PFSK-1 (cell line): ENCODE data around the gene ATP5MK.

ENCODE experiments used
- FOXP2 ChIP-seq: optimal IDR thresholded peaks from 2 replicates; pipeline ENCODE3; 2011; ENCODE audit warnings: borderline replicate concordance, control low read depth, inconsistent platforms; ENCODE audit not compliant: insufficient read depth; ENCODE audit errors: extremely low read length, extremely low read depth
- POLR2AphosphoS5 ChIP-seq: IDR thresholded peaks from 2 replicates; pipeline ENCODE4 v1.6.1; 2012; ENCODE audit warnings: low read depth, mild to moderate bottlenecking, control low read depth, low read length, moderate library complexity
- SIN3A ChIP-seq: IDR thresholded peaks from 2 replicates; pipeline ENCODE4 v1.6.1; 2012; ENCODE audit warnings: mild to moderate bottlenecking, low read length, moderate library complexity, borderline replicate concordance; ENCODE audit not compliant: insufficient read depth
- TAF1 ChIP-seq: IDR thresholded peaks from 2 replicates; pipeline ENCODE4 v1.6.1; 2012; ENCODE audit warnings: low read length, control low read depth, borderline replicate concordance; ENCODE audit not compliant: insufficient read depth
- TF ChIP-seq, protein P1 (sequence below), 2 experiments: IDR thresholded peaks; 2 replicates each; pipeline versions ENCODE4 v1.6.1 to v1.8.0; 2011 to 2012; ENCODE audit warnings: low read depth in 2 of 2, low read length in 2 of 2, control low read depth in 1 of 2, inconsistent platforms in 1 of 2, mild to moderate bottlenecking in 1 of 2, moderate library complexity in 1 of 2; ENCODE audit not compliant: insufficient read depth in 1 of 2

The ATP5MK gene

DNA sequence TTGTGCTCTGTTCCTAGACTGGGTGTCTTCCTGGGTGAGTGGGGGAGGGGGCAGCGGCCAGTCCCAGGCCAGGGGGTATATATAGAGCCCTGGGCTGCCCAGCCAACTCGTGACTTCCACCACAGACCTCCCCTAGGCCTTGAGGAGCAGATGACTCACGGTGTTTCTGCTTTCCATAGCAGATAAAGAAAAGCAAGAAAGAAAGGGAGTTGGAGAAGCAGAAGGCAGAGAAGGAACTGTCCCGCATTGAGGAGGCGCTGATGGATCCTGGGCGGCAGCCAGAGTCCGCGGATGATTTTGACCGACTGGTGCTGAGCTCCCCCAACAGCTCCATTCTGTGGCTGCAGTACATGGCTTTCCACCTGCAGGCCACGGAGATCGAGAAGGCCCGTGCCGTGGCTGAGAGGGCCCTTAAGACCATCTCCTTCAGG is 45.8 kb upstream of the ATP5MK start:
- no peak for TF ChIP-seq SIN3A
- no peak for TF ChIP-seq POLR2AphosphoS5
- no peak for TF ChIP-seq FOXP2
- TF ChIP-seq, protein P1, sequence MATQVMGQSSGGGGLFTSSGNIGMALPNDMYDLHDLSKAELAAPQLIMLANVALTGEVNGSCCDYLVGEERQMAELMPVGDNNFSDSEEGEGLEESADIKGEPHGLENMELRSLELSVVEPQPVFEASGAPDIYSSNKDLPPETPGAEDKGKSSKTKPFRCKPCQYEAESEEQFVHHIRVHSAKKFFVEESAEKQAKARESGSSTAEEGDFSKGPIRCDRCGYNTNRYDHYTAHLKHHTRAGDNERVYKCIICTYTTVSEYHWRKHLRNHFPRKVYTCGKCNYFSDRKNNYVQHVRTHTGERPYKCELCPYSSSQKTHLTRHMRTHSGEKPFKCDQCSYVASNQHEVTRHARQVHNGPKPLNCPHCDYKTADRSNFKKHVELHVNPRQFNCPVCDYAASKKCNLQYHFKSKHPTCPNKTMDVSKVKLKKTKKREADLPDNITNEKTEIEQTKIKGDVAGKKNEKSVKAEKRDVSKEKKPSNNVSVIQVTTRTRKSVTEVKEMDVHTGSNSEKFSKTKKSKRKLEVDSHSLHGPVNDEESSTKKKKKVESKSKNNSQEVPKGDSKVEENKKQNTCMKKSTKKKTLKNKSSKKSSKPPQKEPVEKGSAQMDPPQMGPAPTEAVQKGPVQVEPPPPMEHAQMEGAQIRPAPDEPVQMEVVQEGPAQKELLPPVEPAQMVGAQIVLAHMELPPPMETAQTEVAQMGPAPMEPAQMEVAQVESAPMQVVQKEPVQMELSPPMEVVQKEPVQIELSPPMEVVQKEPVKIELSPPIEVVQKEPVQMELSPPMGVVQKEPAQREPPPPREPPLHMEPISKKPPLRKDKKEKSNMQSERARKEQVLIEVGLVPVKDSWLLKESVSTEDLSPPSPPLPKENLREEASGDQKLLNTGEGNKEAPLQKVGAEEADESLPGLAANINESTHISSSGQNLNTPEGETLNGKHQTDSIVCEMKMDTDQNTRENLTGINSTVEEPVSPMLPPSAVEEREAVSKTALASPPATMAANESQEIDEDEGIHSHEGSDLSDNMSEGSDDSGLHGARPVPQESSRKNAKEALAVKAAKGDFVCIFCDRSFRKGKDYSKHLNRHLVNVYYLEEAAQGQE (IDR thresholded peaks at IDR 0.05; ENCODE audit: insufficient read depth in 1 of 2, low read depth in 2 of 2, low read length in 2 of 2): no peak
- no peak for TF ChIP-seq TAF1

DNA sequence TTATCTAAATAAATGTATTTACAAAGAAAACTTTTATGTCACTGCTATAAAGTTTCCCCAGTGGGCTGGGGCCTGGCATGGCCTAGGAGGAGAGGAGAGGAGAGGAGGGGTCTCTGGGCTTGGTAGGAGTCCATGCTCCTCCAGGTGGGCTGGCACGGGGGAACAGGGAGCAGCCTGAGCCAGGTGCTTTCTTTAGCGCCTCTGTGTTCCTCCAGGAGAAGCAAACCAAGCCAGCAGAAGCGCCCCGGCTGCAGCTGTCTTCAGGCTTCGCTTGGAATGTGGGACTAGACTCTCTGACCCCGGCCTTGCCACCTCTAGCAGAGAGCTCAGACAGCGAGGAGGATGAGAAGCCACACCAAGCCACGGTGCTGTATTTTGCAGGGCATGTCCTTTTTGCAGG is 45.3 kb upstream of the ATP5MK start:
- TF ChIP-seq TAF1 (no peak), SIN3A (no peak), FOXP2 (no peak), POLR2AphosphoS5 (no peak)
- TF ChIP-seq, protein P1 (IDR thresholded peaks at IDR 0.05; ENCODE audit: insufficient read depth in 1 of 2, low read depth in 2 of 2, low read length in 2 of 2): no peak

DNA sequence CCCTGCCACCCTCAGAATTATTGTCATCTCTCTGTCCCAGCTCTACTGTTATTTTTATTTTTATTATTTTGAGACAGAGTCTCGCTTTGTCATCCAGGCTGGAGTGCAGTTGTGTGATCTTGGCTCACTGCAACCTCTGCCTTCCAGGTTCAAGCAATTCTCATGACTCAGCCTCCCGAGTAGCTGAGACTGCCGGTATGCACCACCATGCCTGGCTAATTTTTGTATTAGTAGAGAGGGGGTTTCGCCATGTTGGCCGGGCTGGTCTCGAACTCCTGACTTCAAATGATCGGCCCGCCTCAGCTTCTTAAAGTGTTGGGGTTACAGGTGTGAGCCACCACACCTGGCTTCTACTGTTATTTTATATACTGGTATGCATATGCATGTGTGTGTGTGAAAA is 44.9 kb upstream of the ATP5MK start:
- TF ChIP-seq, protein P1 (IDR thresholded peaks at IDR 0.05; ENCODE audit: insufficient read depth in 1 of 2, low read depth in 2 of 2, low read length in 2 of 2): no peak
- TF ChIP-seq FOXP2 (no peak), POLR2AphosphoS5 (no peak), SIN3A (no peak), TAF1 (no peak)

- TF ChIP-seq, protein P1 (IDR thresholded peaks at IDR 0.05; ENCODE audit: insufficient read depth in 1 of 2, low read depth in 2 of 2, low read length in 2 of 2): no peak
- TF ChIP-seq TAF1: no peak
- TF ChIP-seq SIN3A: no peak
- no peak for TF ChIP-seq FOXP2
- no peak for TF ChIP-seq POLR2AphosphoS5
Observed at GRCh38 chr10:103440416-103440815, 44.1 kb upstream of the ATP5MK start.

DNA sequence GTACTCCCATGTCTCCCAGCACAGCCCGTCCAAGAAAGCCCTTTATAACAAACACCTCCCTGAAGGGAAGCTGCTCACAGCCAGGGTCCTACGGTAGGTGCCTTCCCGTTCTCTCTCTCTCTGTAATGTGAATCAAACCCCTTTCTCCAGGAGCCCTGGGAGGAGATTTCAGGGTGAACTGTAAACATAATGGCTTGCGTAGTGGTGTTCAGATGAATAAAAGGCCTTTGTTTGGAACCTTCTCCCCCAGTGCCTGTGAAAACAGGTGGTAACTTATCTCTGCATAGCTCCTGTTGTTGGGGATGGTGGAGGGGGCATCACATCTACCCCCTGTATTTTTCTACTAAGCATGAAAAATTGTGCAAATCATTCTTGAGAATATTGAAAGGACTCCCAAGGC is 43.5 kb upstream of the ATP5MK start:
- TF ChIP-seq SIN3A (no peak), TAF1 (no peak), POLR2AphosphoS5 (no peak), FOXP2 (no peak)
- TF ChIP-seq, protein P1 (IDR thresholded peaks at IDR 0.05; ENCODE audit: insufficient read depth in 1 of 2, low read depth in 2 of 2, low read length in 2 of 2): no peak
